Endothelial cell of umbilical vein (primary cell): ENCODE results near the gene ANKS1B.

Experiments
- EZH2 ChIP-seq: IDR thresholded peaks from 2 replicates; pipeline ENCODE4 v1.6.1; 2012; ENCODE audit warnings: borderline replicate concordance, low read depth, mild to moderate bottlenecking, moderate library complexity, low read length, inconsistent platforms; ENCODE audit not compliant: severe bottlenecking
- POLR2A ChIP-seq: IDR thresholded peaks from 2 replicates; pipeline ENCODE4 v1.6.1; 2012; ENCODE audit warnings: low read depth, mild to moderate bottlenecking, control low read depth, low read length
- POLR2AphosphoS5 ChIP-seq: IDR thresholded peaks from 2 replicates; pipeline ENCODE4 v1.6.1; 2012; ENCODE audit warnings: low read depth, mild to moderate bottlenecking, control low read depth, low read length, moderate library complexity; ENCODE audit not compliant: insufficient read depth
- TF ChIP-seq, protein P1 (sequence below), 2 donors: IDR thresholded peaks; 1 replicate in 1 of 2; 2 replicates in 1 of 2; pipeline ENCODE4 v1.5.1; 2011; ENCODE audit warnings: low read length in 2 of 2, mild to moderate bottlenecking in 2 of 2, moderate library complexity in 2 of 2, control low read depth in 1 of 2, inconsistent platforms in 1 of 2, low read depth in 1 of 2; ENCODE audit not compliant: insufficient read depth in 1 of 2; ENCODE audit errors: extremely low read depth in 1 of 2

DNA sequence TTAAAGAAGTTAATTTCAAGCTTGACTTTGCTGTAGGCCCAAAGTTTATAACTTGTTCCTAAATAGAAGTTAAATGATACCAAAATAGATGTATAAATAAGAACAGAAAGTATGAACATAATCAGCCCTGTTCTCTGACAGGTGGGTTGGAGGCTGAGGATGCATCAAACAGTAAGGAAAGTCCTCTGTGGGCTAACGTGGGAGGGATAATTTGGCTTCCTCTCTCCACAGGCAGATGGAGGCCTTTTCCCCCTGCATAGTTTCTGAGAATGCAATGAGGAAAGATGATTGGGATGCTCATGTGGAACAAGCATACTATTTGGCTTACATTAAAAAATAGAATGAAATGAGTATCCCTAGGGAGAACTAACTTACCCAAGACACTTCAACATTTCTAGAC, 280.7 kb downstream of the ANKS1B start:
- TF ChIP-seq, protein P1, sequence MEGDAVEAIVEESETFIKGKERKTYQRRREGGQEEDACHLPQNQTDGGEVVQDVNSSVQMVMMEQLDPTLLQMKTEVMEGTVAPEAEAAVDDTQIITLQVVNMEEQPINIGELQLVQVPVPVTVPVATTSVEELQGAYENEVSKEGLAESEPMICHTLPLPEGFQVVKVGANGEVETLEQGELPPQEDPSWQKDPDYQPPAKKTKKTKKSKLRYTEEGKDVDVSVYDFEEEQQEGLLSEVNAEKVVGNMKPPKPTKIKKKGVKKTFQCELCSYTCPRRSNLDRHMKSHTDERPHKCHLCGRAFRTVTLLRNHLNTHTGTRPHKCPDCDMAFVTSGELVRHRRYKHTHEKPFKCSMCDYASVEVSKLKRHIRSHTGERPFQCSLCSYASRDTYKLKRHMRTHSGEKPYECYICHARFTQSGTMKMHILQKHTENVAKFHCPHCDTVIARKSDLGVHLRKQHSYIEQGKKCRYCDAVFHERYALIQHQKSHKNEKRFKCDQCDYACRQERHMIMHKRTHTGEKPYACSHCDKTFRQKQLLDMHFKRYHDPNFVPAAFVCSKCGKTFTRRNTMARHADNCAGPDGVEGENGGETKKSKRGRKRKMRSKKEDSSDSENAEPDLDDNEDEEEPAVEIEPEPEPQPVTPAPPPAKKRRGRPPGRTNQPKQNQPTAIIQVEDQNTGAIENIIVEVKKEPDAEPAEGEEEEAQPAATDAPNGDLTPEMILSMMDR (IDR thresholded peaks at IDR 0.05; ENCODE audit: extremely low read depth in 1 of 2, insufficient read depth in 1 of 2, low read depth in 1 of 2, low read length in 2 of 2), result no peak
- TF ChIP-seq POLR2A, result no peak
- TF ChIP-seq EZH2, result no peak
- TF ChIP-seq POLR2AphosphoS5, result no peak
